ENCODE measurements around the gene AQP2.

DNA sequence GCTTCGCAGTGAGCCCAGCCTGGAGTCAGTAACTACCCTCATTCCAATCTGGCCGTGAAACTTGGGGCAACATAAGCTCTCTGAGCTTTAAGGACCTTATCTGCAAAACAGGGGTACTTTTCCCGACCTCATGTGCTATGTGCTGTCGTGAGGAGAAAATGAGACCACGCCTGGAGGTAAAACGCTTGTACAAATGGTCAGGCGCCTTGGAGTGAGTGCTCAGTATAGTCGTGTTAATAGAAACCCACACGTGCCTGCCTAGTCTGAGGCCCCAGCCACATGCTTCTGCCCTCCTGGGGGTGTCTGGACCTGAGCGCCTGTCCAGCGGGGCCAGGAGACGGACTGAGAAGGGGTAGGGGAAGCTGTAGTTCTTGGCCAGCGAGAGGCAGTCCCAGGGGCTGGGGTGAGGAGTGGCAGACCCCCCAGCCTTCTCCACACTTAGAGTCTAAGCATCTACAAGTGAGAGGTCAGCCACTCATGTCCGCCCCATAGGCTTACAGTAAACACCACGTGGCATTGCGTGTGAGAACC, 16.0 kb downstream of the AQP2 start:
- TF ChIP-seq POLR2A (IDR thresholded peaks at IDR 0.05) (no peak), POLR2AphosphoS5 (IDR thresholded peaks at IDR 0.05) (no peak)
